ENCODE data around the gene CUTC.
"Not testable (repeated sequence)": the region's sequence is repeated elsewhere in the genome, so short reads cannot be mapped to it uniquely, and the experiment has no call there.

The CUTC gene

GRCh38 chr10:99732033-99732842, at the start of gene CUTC, which contains the start of gene COX15:
Gene CUTC (plus strand): TSS chr10:99732234. CDS start chr10:99732349, 115 bp downstream.
Gene COX15 (minus strand): TSS chr10:99732127. CDS start chr10:99732049, 78 bp downstream.
- DNase-seq = peak; percentile 96

GRCh38 chr10:99682752-99683151, 49.3 kb upstream of the CUTC start:
- no peak for DNase-seq

- DNase-seq = no peak
Measured at GRCh38 chr10:99685597-99685967, 46.5 kb upstream of the CUTC start.

GRCh38 chr10:99689461-99689860, 42.6 kb upstream of the CUTC start:
- DNase-seq = no peak

GRCh38 chr10:99693933-99694583, 38.0 kb upstream of the CUTC start:
- DNase-seq = no peak

GRCh38 chr10:99695761-99696160, 36.3 kb upstream of the CUTC start:
- DNase-seq = no peak

- DNase-seq = no peak
Measured at GRCh38 chr10:99698504-99699080, 33.4 kb upstream of the CUTC start.

GRCh38 chr10:99700649-99701048, 31.4 kb upstream of the CUTC start:
- no peak for DNase-seq

GRCh38 chr10:99708428-99709012, 23.5 kb upstream of the CUTC start:
- no peak for DNase-seq

- peak; percentile 25 for DNase-seq
Measured at GRCh38 chr10:99709480-99710229, 22.4 kb upstream of the CUTC start.

- peak; percentile 32 for DNase-seq
Measured at GRCh38 chr10:99711129-99711719, 20.8 kb upstream of the CUTC start.

- DNase-seq = no peak
Measured at GRCh38 chr10:99714446-99714845, 17.6 kb upstream of the CUTC start.

- no peak for DNase-seq
Measured at GRCh38 chr10:99720387-99720786, 11.6 kb upstream of the CUTC start.

GRCh38 chr10:99730026-99730425, 2.0 kb upstream of the CUTC start:
- DNase-seq = no peak

- no peak for DNase-seq
Measured at GRCh38 chr10:99731306-99732032, 565 bp upstream of the CUTC start.

- DNase-seq = no peak
Measured at GRCh38 chr10:99733366-99733765, 1.3 kb downstream of the CUTC start.

GRCh38 chr10:99734111-99734510, 2.1 kb downstream of the CUTC start:
- not testable (repeated sequence) for DNase-seq

GRCh38 chr10:99740260-99740659, 8.2 kb downstream of the CUTC start:
- DNase-seq = no peak

- no peak for DNase-seq
Measured at GRCh38 chr10:99740933-99741559, 9.0 kb downstream of the CUTC start.

GRCh38 chr10:99742254-99742653, 10.2 kb downstream of the CUTC start:
- DNase-seq = no peak

- DNase-seq = no peak
Measured at GRCh38 chr10:99742701-99743100, 10.7 kb downstream of the CUTC start.

Data from stimulated activated CD8-positive, alpha-beta memory T cell treated with anti-CD3 and anti-CD28 coated beads, Interleukin-4, amount 100 ng/mL, for 48 hours (primary cell).